Left ventricle myocardium inferior (tissue), 1 donor: Measurements from ENCODE around the gene NUP210. TPM values are rescaled to one million over a fixed set of nuclear protein-coding genes. Genes with fewer than 3 reads are reported as not detected.
A peak's percentile ranks its signal among the peaks of the same experiment; 100 is the strongest.

Experiments used
- DNase-seq: peaks from one replicate; pipeline ENCODE4 v3.0.0-alpha.2; 2020
- H3K27ac ChIP-seq: fragments of 200-600 bp; replicated peaks from 2 replicates; pipeline ENCODE4 v1.8.0; 2021
- H3K27me3 ChIP-seq: fragments of 200-600 bp; 2 replicates; pipeline ENCODE4 v1.8.0; 2021; ENCODE audit warnings: low read depth
- H3K36me3 ChIP-seq: fragments of 200-600 bp; 2 replicates; pipeline ENCODE4 v1.8.0; 2021
- H3K4me1 ChIP-seq: fragments of 200-600 bp; 2 replicates; pipeline ENCODE4 v1.8.0; 2021
- H3K4me3 ChIP-seq: fragments of 200-600 bp; 2 replicates; pipeline ENCODE4 v1.8.0; 2021; ENCODE audit warnings: mild to moderate bottlenecking, moderate library complexity
- H3K9me3 ChIP-seq: fragments of 200-600 bp; replicated peaks from 2 replicates; pipeline ENCODE4 v1.8.0; 2021
- CTCF ChIP-seq: fragments of 200-600 bp; IDR thresholded peaks from 2 replicates; pipeline ENCODE4 v1.8.0; 2021; ENCODE audit warnings: antibody characterized with exemption, mild to moderate bottlenecking, borderline replicate concordance
- intact Hi-C: fragments of 100-400 bp; cut with micrococcal nuclease; formaldehyde crosslinking; loops from one replicate; pipeline ENCODE4 v1.11.0; 2022
- total RNA-seq: library from RNA; stranded (reverse); fragmentation: NEBNext Ultra II Directional; extraction: Animal tissue kit (Norgen Biotek cat#: 25700); gene quantifications from one replicate; pipeline ENCODE4 v1.2.1, GENCODE V29; 2021
- donor health status: DM: no; HTN: yes; CAD: no; lungs with severe emphysema.

NUP210 gene
- total RNA-seq, 1 donor from 2014 or later, result 2.8 TPM

GRCh38 chr3:13426591-13426990 is 6.5 kb upstream of the NUP210 start:
- DNase-seq, result no peak
- no peak for TF ChIP-seq CTCF
- no peaks in the 10 kb centered on the region for H3K9me3 ChIP-seq
- H3K4me3 ChIP-seq, result no peak overlapping the region
- H3K27me3 ChIP-seq, result no peaks in the 10 kb centered on the region
- intact Hi-C loops, result no loop called here
- H3K27ac ChIP-seq, result no peak overlapping the region
- H3K4me1 ChIP-seq, result no peaks in the 10 kb centered on the region
- H3K36me3 ChIP-seq, result no peaks in the 10 kb centered on the region

GRCh38 chr3:13425689-13426088 is 5.6 kb upstream of the NUP210 start:
- intact Hi-C loops, result no loop called here
- Histone ChIP-seq H3K36me3 (no peaks in the 10 kb centered on the region), H3K4me3 (no peak overlapping the region), H3K27me3 (peaks cover 7% of the 10 kb centered on the region), H3K27ac (no peak overlapping the region), H3K9me3 (no peaks in the 10 kb centered on the region), H3K4me1 (no peaks in the 10 kb centered on the region)
- DNase-seq, result no peak
- no peak for TF ChIP-seq CTCF

GRCh38 chr3:13424865-13425617 is 4.9 kb upstream of the NUP210 start:
- DNase-seq, result no peak
- Histone ChIP-seq H3K27ac (no peak overlapping the region), H3K36me3 (no peaks in the 10 kb centered on the region), H3K27me3 (peaks cover 13% of the 10 kb centered on the region), H3K4me3 (no peak overlapping the region), H3K9me3 (no peaks in the 10 kb centered on the region), H3K4me1 (no peaks in the 10 kb centered on the region)
- TF ChIP-seq CTCF, result no peak
- intact Hi-C loops, result no loop called here

GRCh38 chr3:13424141-13424844 is 4.2 kb upstream of the NUP210 start:
- Histone ChIP-seq H3K27ac (no peak overlapping the region), H3K27me3 (peaks cover 21% of the 10 kb centered on the region), H3K4me3 (no peak overlapping the region), H3K9me3 (no peaks in the 10 kb centered on the region), H3K4me1 (peaks cover 4% of the 10 kb centered on the region), H3K36me3 (no peaks in the 10 kb centered on the region)
- intact Hi-C loops, result no loop called here
- no peak for DNase-seq
- TF ChIP-seq CTCF, result no peak

GRCh38 chr3:13420831-13421765 is 976 bp upstream of the NUP210 start:
- H3K9me3 ChIP-seq, result no peaks in the 10 kb centered on the region
- H3K36me3 ChIP-seq, result no peaks in the 10 kb centered on the region
- H3K4me3 ChIP-seq, result peak overlapping the region; percentile 68
- intact Hi-C loops, result no loop called here
- TF ChIP-seq CTCF, result no peak
- H3K27me3 ChIP-seq, result peaks cover 47% of the 10 kb centered on the region
- peaks cover 8% of the 10 kb centered on the region for H3K4me1 ChIP-seq
- no peak for DNase-seq
- no peak overlapping the region for H3K27ac ChIP-seq
